ENCODE data around the gene OBSL1.

The OBSL1 gene

DNA sequence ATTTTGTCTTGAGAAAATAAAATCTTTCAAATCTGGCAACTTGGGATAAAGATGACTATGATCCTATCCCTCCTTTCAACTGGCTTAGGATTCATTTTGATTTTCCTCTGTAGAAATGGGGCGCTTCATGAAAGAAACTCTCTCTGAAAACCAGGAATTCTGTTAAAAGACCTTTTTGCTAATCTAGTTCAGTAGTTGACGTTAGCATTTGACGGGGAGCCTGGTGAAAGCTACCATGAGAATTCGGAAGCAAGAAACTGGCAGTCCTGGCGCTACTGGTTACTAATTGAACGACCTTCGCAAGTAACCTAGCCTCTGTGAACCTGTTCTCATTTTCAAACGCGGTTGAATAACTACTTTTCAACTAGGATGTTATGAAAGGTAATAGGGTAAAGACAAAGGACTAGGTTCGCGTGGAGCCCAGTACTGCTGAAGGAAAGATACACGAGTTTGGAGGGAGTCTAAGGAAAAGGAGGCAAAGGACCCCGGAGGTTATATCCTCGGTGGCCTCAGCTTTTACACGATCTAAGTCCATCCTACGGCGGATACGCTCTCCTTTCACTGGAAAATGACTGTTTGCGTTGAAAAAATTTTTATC lies 25.7 kb upstream of the OBSL1 start:
- no peak for DNase-seq (ENCODE audit: low spot score)
- TF ChIP-seq, protein P1, sequence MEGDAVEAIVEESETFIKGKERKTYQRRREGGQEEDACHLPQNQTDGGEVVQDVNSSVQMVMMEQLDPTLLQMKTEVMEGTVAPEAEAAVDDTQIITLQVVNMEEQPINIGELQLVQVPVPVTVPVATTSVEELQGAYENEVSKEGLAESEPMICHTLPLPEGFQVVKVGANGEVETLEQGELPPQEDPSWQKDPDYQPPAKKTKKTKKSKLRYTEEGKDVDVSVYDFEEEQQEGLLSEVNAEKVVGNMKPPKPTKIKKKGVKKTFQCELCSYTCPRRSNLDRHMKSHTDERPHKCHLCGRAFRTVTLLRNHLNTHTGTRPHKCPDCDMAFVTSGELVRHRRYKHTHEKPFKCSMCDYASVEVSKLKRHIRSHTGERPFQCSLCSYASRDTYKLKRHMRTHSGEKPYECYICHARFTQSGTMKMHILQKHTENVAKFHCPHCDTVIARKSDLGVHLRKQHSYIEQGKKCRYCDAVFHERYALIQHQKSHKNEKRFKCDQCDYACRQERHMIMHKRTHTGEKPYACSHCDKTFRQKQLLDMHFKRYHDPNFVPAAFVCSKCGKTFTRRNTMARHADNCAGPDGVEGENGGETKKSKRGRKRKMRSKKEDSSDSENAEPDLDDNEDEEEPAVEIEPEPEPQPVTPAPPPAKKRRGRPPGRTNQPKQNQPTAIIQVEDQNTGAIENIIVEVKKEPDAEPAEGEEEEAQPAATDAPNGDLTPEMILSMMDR (IDR thresholded peaks at IDR 0.05), result no peak
- Histone ChIP-seq H3K27ac (peak overlapping the region; percentile 90 to 94), H3K4me3 (peak overlapping the region; percentile 83)

DNA sequence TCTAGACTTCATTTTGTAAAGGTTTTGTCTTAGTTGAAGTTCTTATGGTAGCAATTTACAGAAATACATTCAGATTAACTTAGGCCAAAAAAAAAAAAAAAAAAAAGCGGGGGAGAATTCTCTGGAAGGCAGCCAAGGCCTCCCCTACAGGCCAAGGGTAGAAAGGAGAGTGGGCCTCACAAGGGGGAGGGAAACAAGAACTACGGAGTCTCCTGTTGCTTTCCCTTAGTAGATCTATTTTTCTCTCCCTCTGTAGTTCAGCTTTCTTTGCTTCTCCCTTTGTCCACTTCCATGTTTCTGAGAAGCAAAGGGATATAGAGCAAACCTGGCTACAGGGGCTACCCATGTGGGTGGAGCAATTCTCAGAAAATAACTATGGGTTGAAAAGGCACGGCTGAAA lies 23.9 kb upstream of the OBSL1 start:
- H3K27ac ChIP-seq, result no peak overlapping the region
- DNase-seq (ENCODE audit: low spot score), result no peak

DNA sequence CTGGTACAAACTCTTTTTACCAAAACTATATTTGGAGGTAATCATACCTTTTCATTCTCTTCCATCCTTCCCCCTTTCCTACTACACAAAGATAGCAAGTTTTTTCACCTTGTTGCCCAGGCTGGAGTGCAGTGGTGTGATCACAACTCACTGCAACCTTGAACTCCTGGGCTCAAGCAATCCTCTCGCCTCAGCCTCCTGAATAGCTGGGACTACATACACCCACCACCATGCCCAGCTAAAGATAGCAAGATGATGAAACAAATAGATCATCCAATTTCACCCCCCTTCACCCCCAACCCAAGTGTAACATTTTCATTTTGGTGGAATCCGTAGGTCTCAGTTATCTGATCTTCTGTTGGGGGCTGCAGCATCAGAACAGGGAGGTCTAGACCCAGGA lies 21.8 kb upstream of the OBSL1 start:
- DNase-seq (ENCODE audit: low spot score), result no peak
- TF ChIP-seq, protein P1 (IDR thresholded peaks at IDR 0.05), result no peak
- H3K27ac ChIP-seq, result no peak overlapping the region

More for the DNA sequence above, 23.9 kb upstream of the OBSL1 start:
- no peak overlapping the region for H3K4me3 ChIP-seq
- TF ChIP-seq, protein P1 (IDR thresholded peaks at IDR 0.05), result no peak

DNA sequence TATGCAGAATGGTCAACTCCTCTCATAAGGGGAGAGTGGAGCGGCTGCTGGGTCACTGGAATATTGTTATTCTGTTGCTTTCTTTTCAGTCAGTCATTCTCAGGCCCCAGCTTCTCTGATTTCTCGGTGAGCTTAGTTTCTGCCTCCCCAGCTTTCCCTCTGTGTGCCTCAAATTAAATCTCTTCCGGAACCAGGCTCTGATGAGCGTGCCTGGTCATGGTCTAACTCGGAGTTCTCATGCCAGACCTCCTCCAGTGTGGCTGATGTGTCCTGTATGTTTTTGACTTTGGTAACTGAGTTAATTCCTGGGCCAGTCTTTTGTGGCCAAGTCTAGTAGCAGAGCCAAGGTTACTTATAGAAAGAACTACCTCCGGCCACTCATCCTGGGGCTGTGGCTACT lies 21.4 kb upstream of the OBSL1 start:
- TF ChIP-seq, protein P1 (IDR thresholded peaks at IDR 0.05), result no peak
- no peak overlapping the region for H3K4me3 ChIP-seq
- no peak for DNase-seq (ENCODE audit: low spot score)
- H3K27ac ChIP-seq, result no peak overlapping the region

More for the DNA sequence above, 21.8 kb upstream of the OBSL1 start:
- H3K4me3 ChIP-seq, result no peak overlapping the region

DNA sequence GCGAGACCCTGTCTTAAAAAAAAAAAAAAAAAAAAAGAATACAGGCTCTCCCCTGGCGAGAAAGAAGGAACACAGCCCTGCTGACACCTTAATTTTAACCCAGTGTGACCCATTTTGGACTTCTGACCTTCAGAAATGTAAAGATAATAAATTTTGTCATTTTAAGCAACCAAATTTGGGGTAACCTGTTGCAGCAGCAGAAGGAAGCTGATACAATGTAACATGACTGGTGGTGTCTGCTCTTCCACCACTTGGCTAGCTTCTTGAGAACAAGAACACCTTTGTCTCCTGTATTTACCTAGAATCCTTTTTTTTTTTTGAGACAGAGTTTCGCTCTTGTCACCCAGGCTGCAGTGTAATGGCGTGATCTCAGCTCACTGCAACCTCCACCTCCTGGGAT lies 19.8 kb upstream of the OBSL1 start:
- no peak overlapping the region for H3K27ac ChIP-seq
- no peak for DNase-seq (ENCODE audit: low spot score)
- no peak overlapping the region for H3K4me3 ChIP-seq
- TF ChIP-seq, protein P1 (IDR thresholded peaks at IDR 0.05), result no peak

DNA sequence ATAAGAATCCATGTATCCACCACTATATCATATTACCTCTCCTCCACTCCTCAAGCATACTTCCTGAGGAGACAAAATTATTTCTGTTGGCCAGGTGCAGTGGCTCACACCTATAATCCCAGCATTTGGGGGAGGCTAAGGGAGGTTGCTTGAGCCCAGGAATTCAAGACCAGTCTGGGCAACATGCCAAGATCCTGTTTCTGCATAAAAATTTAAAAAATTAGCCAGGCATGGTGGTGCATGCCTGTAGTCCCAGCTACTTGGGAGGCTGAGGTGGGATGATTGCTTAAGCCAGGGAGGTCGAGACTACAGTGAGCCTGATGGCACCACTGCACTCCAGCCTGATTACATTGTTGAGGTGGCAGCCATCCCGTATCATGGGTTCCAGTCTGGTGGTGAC lies 10.0 kb upstream of the OBSL1 start:
- no peak overlapping the region for H3K4me3 ChIP-seq
- TF ChIP-seq, protein P1 (IDR thresholded peaks at IDR 0.05), result no peak
- H3K27ac ChIP-seq, result no peak overlapping the region
- DNase-seq (ENCODE audit: low spot score), result no peak

DNA sequence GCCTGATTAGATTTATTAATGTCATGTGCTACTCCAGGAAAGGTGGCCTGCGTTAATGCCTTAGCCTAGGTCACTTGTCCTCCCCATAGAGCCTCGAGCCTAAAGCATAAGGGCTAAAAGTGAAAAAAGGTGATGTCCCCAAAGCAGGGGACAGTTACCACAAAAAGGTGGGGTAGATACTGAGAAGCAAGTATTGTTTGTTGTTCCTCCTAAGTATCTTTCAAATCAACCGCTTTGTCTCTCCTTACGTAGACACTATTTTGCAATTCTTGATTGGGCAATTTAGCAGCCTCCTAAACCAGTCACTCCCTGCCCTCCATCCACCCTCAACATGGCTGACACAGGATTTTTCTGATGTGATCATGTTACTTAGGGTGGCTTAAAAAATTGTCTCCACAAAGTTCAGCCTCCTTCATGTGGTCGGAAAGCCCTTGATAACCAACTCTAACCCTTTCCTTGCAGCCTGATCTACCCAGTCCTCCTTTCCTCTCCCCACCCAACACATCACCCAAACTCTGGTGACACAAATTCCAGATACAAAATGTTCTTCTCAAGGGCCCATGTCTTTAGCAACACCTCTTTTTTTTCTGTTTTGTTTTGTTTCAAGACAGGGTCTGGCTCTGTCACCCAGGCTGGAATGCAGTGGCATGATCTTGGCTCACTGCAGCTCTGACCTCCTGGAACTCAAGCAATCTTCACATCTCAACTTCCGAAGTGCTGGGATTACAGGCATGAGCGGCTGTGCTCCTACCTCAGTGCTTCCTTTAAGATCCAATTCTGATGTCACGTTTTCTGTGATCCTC lies 7.7 kb upstream of the OBSL1 start:
- Histone ChIP-seq H3K27ac (no peak overlapping the region), H3K4me3 (no peak overlapping the region)
- DNase-seq (ENCODE audit: low spot score), result no peak
- TF ChIP-seq, protein P1 (IDR thresholded peaks at IDR 0.05), result no peak
